WERI-Rb-1 (cell line): ENCODE data around the gene STRBP.

ENCODE experiments used
- DNase-seq: peaks from one replicate; pipeline ENCODE4 v3.0.0-alpha.2; 2020
- H3K27ac ChIP-seq: fragments of 250-450 bp; sonication (Bioruptor Pico); 2 replicates; pipeline ENCODE4 v1.5.1; 2020; ENCODE audit warnings: mild to moderate bottlenecking, moderate library complexity
- H3K27me3 ChIP-seq: fragments of 250-450 bp; sonication (Bioruptor Pico); 2 replicates; pipeline ENCODE4 v1.5.1; 2021; ENCODE audit warnings: mild to moderate bottlenecking, low read depth, moderate library complexity; ENCODE audit not compliant: insufficient read depth, severe bottlenecking
- H3K36me3 ChIP-seq: fragments of 250-450 bp; sonication (Bioruptor Pico); 2 replicates; pipeline ENCODE4 v1.5.1; 2020; ENCODE audit warnings: mild to moderate bottlenecking, moderate library complexity
- H3K4me3 ChIP-seq: 2 replicates; pipeline ENCODE4 v1.5.1; 2011; ENCODE audit warnings: low read depth, mild to moderate bottlenecking, control low read depth, low read length
- H3K9me3 ChIP-seq: fragments of 250-450 bp; sonication (Bioruptor Pico); 2 replicates; pipeline ENCODE4 v1.5.1; 2021; ENCODE audit warnings: mild to moderate bottlenecking, moderate library complexity; ENCODE audit not compliant: severe bottlenecking
- CTCF ChIP-seq: IDR thresholded peaks from 2 replicates; pipeline ENCODE4 v1.5.1; 2011; ENCODE audit warnings: low read depth, mild to moderate bottlenecking, control low read depth, inconsistent platforms, low read length

STRBP gene

GRCh38 chr9:123269281-123269680 is 895 bp upstream of the STRBP start:
- no peak for TF ChIP-seq CTCF
- Histone ChIP-seq H3K27me3 (no peaks in the 10 kb centered on the region), H3K27ac (peak overlapping the region; percentile 38; the same call in 1 of the 2 replicates), H3K36me3 (no peaks in the 10 kb centered on the region), H3K9me3 (no peaks in the 10 kb centered on the region), H3K4me3 (peak overlapping the region; percentile 74)
- DNase-seq = no peak

GRCh38 chr9:123268199-123268464 is 254 bp downstream of the STRBP start:
- peak overlapping the region; percentile 88 for H3K4me3 ChIP-seq
- H3K9me3 ChIP-seq = no peaks in the 10 kb centered on the region
- peak overlapping the region; percentile 68 for H3K27ac ChIP-seq
- H3K36me3 ChIP-seq = no peaks in the 10 kb centered on the region
- DNase-seq = no peak
- no peaks in the 10 kb centered on the region for H3K27me3 ChIP-seq
- TF ChIP-seq CTCF = no peak

- Histone ChIP-seq H3K36me3 (no peaks in the 10 kb centered on the region), H3K4me3 (peak overlapping the region; percentile 88), H3K9me3 (no peaks in the 10 kb centered on the region), H3K27ac (peak overlapping the region; percentile 68), H3K27me3 (no peaks in the 10 kb centered on the region)
- DNase-seq = peak; percentile 26
- TF ChIP-seq CTCF = no peak
Observed at GRCh38 chr9:123267481-123268198, 746 bp downstream of the STRBP start.

GRCh38 chr9:123266655-123267399 is 1.6 kb downstream of the STRBP start:
- no peak for DNase-seq
- Histone ChIP-seq H3K36me3 (no peaks in the 10 kb centered on the region), H3K9me3 (no peaks in the 10 kb centered on the region), H3K27me3 (no peaks in the 10 kb centered on the region), H3K27ac (no peak overlapping the region), H3K4me3 (peak overlapping the region; percentile 88; the same call in 1 of the 2 replicates)
- TF ChIP-seq CTCF = no peak

GRCh38 chr9:123265833-123266232 is 2.6 kb downstream of the STRBP start:
- Histone ChIP-seq H3K36me3 (no peaks in the 10 kb centered on the region), H3K27me3 (no peaks in the 10 kb centered on the region), H3K27ac (no peak overlapping the region), H3K9me3 (no peaks in the 10 kb centered on the region), H3K4me3 (no peak overlapping the region)
- DNase-seq = no peak
- TF ChIP-seq CTCF = no peak
